Suprapubic skin (tissue), 4 donors: Measurements from ENCODE around the gene NOL11.

Experiments
- CTCF ChIP-seq, 2 donors: fragments of 200-600 bp in 1 of 2; fragments of 450-650 bp in 1 of 2; sonication (generic) in 1 of 2; IDR thresholded peaks; one replicate each; pipeline ENCODE4 v1.5.1; 2016 to 2019; ENCODE audit warnings: antibody characterized with exemption in 2 of 2, mild to moderate bottlenecking in 1 of 2, moderate library complexity in 1 of 2
- EP300 ChIP-seq: sonication (generic); formaldehyde crosslinking; IDR thresholded peaks from one replicate; pipeline ENCODE4 v1.6.1; 2017; ENCODE audit warnings: antibody characterized with exemption
- POLR2A ChIP-seq, 2 donors: fragments of 450-650 bp; IDR thresholded peaks; one replicate each; pipeline ENCODE4 v1.6.1; 2017; ENCODE audit warnings: antibody characterized with exemption in 2 of 2, mild to moderate bottlenecking in 2 of 2, moderate library complexity in 2 of 2
- POLR2AphosphoS5 ChIP-seq, 3 donors: sonication (generic); formaldehyde crosslinking; IDR thresholded peaks; one replicate each; pipeline ENCODE4 v1.6.1; 2017; ENCODE audit warnings: antibody characterized with exemption in 3 of 3

GRCh38 chr17:67707442-67707841, 10.3 kb upstream of the NOL11 start:
- no peak for TF ChIP-seq CTCF (IDR thresholded peaks at IDR 0.05)
- no peak for TF ChIP-seq EP300
- no peak for TF ChIP-seq POLR2A (IDR thresholded peaks at IDR 0.05)
- no peak for TF ChIP-seq POLR2AphosphoS5 (IDR thresholded peaks at IDR 0.05)
